GM19438 (cell line): ENCODE data around the gene MKNK1.

ENCODE experiments used
- ATAC-seq: cut with Tn5 transposase; IDR thresholded peaks from one replicate; pipeline ENCODE4 v1.9.1; 2021; ENCODE audit warnings: low read depth; ENCODE audit not compliant: unreplicated experiment

MKNK1 gene

DNA sequence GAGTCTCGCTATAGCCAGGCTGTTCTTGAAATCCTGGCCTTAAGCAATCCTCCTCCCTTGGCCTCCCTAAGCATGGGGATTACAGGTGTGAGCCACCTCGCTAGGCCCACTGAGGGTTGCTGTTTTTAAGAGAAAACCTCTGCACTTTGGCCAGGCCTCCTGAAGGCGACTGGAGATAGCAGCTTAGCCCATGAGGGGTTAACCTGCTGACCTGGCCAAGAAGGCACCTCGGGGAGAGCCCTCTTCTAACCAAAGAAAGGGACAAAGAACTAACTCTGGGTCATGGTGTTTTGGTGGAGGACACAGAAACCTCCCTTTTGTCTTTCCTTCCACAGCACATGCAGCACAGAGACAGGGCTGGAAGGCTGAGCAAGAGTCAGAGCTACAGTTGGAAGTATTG, 35.0 kb downstream of the MKNK1 start:
- ATAC-seq: no peak

DNA sequence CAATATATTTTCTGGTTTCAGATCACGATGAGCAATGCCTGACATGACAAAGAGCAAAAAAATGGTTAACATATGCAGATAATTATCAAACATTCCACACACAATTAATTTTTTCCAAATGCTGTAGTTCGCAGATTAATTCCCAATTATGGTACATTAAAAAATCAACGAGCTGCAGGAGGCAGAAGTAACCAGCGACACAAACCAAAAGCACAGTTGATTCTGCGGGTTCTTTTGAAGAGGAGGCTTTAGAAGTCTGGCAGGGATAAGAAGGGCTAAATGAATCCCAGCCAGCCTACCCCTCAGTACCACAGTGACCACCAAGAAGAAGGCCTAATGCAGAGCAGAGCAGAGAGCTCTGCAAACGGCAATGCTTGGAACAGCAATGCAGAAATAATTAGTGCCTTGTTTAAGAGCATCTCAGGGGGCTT, 35.6 kb downstream of the MKNK1 start:
- no peak for ATAC-seq

DNA sequence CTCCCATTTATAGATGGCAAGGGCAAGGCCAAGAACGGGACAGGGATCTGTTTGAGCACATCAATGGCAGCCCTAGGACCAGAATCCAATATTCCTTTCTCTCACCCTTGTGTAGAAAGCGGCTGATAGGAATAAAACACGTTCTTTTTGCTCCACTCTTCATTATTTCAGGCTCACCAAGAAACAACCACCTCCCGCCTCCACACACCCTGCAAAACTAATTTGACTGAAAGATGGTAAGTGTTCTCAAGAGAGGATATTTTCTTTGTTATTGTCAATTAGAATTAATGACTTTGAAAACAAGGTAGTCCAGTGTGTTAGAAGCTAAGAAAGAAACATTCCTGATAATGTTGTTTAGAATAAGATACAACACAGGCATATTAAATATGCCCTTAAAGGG, 40.7 kb downstream of the MKNK1 start:
- no peak for ATAC-seq

DNA sequence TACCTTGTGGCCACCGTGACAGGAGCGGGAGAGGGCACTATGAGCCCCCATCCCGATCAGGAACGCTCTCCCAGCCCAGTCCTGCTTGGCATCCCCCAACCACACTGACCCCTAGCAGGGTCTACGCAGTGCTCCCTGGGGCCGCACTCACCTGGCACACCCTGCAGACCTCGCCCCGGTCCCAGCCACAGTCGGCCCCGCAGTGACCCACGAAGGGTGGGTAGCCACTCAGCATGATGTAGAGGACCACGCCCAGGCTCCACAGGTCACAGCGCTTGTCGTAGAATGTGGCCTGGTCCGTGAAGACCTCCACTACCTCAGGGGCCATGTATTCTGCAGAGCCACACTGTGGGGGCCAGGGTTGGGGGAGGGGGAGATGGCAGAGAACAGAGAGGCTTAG, 41.6 kb downstream of the MKNK1 start:
- no peak for ATAC-seq

DNA sequence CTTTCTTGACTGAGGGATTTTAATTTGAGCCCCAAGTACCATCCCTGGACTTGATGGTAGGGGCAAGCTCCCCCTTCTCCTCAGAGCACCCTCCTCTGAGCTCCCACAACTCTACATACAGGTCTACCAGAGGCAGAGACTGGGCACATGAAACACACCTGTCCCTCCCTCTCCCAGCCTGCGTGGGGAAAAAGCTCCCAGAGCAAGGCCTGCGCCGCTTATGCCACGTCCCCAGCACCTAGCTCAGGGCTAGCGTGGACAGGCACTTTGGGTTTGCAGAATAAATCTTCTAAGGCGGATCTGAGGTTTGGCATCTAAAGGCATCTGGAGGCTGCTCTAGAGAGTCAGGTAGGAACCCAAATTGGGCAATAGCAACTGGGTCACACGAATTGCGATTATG, 45.1 kb downstream of the MKNK1 start:
- no peak for ATAC-seq

DNA sequence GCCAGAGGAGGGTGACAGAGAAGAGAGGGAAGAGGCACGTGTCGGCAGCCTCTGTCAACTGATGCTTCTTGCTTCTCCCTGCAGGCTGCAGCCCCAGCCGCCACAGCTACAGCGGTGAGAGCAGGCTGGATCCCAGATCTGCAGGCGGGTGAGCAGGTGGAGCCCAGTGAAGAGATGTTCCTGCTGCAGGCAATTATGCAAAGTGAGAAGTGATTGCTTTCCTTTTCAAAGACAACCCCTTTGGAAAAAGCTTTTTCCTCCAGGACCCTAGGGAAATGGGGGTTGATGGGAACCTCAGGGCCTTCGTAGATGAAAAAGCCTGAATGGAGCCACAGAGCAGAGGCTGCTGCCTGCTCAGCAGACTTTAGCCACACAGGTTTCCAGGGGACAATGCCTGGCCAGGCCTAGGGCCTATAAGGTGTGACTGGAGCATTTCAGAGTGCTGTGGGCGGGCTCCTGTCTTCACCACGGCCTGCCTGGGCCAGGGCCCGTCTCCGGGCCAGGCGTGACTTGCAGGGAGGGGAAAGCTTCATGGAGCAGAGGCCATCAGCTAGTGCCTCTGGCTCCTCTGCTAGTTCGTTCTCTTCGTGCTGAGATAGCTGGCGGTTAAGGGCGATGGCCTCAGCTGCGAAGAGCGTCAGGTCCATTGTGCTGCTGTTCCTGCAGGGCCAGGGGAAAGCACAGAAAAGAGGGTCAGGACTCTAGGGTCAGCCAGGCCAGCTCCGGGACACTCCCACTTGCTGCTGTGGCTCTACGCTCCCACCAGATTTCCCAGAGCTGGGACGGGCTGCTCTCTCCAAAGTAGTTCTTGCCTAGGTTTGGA, 45.7 kb downstream of the MKNK1 start:
- ATAC-seq: no peak

DNA sequence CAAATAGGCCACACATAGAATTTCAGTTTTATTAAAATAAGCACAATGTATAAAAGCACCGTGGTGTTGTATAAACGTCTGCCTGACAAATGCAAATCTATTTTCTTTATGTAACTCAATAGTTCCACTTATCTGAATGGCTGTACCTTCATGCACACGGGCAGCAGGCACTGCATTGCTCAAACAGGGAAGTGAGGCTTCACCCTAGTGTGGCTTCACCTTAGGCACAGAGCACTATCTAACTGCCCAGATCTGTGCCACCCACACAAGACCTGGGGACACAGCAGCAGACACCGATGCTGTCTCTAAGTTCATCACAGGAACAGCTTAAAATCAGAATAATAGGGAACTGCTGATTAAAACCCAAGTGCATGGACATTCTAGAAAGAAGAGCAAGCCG, 46.7 kb downstream of the MKNK1 start:
- ATAC-seq: no peak

DNA sequence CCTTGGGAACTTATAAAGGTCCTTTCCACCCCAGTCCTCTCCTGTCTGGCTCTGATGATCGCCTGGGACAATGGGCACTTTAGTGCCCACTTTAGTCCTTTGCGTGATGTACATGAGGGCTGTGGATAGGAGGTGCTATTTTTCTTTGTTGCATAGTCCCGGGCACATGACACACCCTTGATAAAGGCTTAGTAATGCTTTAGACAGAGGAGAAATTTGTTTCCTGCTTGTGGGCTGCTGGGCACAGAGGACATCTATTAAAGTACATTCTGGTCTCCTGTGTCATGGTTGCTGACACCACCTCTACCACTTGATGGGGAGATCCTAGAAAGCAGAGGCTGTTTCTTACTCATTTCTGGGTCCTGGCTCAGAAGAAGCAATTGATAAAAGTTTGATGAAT, 47.2 kb downstream of the MKNK1 start:
- no peak for ATAC-seq

DNA sequence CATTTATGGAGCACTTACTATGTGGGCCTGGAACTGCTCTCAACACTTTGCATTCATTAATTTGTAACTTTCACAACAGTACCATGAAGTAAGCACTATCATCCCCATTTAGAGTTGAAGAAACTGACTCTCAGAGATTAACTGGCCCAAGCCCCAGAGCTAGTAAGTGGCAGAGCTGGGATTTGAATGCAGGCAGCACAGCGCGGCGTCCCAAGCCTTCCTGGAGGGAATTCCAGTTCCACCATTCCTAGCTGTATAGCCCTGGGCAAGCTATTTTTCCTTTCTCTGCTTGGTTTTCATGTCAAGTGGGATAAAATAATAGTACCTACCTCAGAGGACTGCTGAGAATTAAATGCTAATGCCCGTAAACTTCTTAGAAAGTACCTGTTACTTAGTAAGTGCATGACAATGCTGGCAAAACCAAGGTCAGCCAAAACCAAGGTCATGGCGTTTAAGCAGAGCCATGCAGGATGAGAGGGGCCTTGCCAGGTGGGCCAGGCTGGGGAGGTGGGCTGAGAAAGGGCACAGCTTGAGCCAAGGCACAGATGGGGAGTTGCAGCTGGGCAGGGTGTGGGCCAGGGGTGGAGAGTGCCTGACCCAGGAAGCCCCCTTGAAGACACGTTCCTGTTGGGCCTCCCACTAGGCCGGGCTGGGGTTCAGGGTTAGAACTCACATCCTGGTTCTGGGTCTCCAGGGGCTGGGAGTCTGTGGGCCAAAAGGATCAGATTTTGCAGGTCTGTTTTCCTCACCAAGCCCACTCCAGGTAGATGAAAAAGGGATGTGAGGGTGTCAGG, 48.0 kb downstream of the MKNK1 start:
- ATAC-seq: no peak

DNA sequence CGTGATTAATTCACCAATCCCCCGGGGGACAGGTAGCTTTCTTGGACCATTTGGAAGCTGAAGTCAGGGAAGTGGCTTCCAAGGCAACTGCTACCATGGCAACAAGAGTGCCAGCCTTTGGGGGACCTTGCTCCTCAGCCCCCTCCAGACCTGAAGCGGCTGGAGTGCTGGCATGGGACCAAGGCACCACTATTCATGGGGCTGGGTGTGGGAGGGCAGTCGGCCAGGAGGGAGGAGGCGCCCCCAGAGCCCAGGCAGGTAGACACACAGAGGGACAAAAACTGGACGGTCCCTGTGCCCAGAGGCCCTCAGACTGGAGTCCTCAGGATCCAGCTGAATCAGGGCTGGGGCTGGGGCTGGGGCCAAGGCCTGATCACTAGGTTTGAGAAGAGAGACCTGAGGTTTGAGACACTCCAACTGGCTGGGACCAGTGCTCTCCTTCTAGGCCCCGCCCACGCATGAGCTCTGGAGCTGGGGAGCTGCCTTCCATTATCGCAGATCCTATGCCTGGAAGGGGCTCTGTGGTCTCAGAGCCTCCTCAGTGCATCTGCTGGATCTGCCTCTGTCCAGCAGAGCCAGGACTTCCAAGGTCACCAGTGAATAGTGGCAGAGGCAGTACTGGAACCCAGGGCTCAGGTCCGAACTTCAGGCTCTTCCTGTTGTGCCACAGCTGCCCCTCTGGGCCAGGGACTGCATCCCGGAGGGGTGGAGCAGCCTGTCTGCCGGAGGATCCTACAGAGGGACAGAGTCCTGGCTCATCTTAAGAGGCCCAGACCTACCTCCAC, 49.3 kb downstream of the MKNK1 start:
- no peak for ATAC-seq

DNA sequence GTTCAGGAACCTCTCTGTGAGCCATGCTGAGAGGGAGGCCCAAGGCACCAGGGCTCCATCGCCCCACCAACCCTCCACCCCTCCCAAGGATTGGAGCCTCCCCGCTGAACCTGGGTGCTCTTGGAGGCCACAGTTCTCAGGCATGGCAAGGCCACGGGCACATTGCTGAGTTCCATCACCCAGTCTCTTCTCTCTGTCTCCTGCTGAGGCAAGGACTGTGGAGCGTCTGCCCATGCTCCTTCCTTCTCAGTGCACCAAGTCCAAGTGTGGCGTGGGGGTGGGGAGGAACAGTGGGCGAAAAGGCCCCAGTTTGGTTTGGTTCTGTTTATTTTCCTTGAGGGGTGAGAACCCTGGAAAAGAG, 49.9 kb downstream of the MKNK1 start:
- ATAC-seq: no peak

DNA sequence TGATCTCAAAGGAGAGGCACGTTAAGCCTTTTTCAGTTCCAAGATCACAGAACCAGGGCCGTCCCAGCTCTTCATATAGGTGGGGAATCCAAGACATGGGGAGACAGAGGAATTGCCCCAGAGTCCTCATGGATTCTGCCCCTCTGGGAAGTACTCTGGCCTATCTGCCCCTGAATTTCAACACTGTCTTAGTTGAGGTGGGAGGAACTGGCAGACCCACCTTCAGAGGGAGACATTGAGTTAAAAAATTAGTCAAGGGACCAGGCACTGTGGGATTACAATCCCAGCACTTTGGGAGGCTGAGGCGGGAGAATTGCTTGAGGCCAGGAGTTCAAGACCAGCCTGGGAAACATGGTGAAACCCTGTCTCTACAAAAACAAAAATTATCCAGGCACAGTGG, 50.6 kb downstream of the MKNK1 start:
- ATAC-seq: no peak

DNA sequence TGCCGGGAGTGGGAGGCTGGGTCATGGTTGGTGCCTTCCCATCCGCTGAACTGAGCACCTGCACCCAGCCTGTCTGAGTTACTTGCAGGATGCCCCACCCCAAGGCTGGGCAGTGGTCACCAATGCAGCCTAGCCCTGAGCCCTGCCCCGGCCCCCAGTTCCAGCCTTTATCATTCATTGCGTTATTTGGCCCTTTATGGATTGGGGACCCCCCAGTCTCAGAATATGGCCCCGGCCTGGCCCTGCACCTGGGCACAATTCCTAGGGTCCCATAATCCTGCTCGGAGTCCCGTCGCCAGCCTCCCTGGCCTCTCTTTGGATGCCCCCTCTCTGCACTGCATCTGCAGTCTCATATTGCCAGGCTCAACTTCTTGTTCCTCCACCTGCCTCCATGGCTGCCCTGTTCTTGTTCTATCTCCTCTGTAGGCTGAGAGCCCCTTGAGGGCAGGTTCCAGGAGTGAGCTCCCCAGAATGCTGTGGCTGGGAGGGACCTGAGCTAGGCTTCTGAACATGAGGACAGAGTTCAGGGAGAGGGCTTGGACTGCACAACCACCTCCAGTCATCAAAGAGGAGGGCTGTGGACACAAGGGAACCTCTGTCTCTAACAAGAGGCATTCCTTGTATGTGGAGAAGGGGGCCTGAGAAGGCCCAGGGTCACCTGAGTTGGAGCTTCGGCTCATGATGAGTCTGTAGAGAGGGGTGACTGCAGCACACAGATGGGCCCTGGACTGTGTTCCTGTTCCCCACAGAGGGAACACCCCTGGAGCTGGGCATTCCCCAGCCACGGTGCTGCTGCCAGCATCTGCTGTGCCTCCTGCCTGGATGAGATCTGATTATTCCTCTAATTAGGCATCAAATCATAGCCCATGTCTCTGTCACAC, 51.5 kb downstream of the MKNK1 start:
- ATAC-seq: no peak

DNA sequence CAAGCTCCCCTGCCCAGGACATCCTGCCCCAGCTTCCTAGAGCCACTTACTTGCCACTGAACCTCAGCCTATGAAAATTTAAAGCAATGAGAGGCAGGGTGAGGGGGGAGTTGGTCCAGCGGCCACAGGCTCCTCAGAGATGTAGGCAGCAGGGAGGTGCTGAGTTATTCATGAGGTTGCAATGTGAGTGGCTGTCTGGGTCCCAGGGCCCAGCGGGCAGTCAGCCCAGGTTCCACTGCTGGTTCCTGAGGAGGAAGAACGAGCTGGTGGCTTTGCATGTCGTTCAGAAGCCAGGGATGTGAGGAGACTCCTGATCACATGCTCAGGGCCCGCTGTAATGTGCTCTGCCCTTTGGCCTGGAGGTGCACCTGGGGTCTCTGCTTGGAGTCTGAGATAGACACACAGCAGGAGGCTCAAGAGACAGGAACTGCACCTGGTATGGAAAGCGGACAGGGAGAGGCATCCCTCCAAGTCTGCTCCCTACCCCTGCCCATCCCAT, 52.4 kb downstream of the MKNK1 start, which contains the start of gene KNCN:
KNCN (minus strand) TSS at position 51 of the 499 bp plus-strand sequence. CDS start 432 bp downstream, outside the sequence.
- ATAC-seq: no peak

DNA sequence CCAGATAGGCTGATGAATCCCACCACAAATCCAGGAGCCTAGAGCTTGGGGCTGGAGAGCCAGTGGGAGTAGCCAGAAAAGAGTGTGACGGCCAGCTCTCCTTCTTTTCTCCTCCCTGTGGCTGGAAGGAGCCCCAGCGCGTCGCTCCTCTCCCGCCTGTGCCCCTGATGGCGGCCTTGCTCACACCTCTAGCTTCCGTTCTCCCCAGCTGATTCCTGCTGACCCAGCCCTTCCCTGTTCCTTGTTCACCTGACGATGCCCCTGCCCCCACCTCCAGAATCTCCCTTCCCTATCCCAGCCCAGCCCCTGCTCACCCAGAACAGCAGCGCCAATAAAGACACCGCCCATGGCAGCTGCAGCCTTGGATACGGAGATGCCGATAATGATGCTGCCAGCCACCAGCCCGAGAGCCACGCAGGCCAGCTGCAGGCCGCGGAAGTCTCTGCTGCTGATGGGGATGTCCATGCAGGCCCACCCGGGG, 53.3 kb downstream of the MKNK1 start:
- ATAC-seq: no peak

DNA sequence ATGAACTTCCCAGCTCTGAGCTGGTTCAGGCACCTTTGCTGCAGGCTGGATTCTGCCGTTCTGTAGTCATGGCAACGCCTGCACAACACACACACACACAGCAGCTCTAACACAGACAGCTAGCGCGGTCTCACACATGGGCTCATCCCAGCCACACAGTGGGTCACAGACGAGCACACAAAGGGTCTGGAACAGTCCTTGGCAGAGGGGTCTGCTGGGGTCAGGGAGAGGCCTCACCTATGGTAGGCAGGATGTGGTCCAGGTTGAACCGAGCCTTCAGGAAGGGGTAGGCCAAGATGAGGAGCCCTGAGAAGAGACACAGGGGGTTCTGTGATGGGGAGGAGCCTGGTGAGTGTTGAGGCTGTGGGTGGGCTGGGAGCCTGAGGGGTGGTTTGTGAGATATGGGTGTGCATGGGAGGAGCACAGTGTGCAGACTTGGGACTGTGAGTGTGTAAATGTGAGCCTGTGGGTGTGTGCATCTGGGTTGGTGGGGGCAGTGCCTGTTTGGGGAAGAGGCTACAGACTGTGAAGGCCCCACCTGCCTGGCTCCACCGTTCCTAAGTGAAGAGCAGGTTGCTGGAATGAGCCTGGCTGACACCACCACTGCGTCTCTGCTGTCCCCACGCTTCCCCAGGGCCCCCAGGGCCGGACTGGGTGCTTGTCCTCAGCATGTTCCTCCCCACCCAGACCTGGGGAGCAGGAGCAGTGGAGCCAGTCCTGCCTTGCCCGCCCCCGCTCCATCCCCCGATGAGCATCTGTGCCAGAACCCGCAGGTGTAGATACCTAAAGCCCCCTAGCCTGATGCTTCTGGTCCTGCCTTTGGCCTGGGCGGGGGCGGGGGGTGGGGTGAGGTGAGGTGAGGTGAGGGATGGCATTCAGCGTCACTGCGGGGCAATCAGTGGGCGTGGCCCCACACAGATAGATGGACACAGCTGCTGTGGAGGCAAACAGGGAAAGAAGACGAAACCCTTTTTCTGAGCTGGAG, 54.1 kb downstream of the MKNK1 start:
- ATAC-seq: no peak

DNA sequence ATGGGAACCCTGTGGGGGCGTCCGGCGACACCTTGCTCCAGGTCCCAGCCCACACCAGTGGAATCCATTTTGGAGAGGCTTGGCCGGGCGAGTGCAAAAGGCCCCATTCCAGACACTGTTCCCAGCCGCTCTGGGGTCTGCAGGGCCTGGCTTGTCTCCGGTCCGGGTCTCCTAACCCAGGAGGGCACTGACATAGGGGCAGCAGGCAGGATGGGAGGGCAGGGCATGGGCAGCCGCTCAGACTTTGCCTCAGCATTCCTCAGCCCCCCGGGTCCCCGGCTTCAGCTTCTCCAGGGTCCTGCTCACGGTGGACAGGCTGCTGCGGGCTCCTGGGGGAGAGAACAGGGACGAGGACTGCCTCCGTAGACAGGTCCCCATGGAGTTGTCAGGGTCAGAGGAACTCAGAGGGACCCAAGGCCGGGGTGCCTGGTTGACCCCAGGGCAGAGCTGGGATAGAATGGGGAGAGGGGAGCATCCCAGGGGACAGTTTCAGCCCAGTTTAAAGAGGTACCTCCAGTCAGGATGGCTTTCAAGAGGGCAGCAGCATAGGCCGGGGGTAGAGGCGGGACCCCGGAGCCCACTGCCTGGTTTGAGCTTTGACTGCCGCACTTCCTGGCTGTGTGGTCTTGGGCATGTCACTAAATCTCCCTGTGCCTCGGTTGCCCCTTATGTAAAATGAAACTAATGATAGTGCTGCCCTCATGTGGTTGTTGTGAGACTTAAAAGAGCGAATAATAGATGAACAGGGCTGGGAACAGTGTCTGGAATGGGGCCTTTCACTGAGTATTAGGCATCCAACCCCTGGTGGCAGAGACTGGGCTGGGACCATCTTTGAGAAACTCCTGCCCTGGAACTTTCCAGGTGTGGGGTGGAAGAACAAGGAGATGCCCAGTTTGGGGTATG, 56.3 kb downstream of the MKNK1 start:
- ATAC-seq: no peak

DNA sequence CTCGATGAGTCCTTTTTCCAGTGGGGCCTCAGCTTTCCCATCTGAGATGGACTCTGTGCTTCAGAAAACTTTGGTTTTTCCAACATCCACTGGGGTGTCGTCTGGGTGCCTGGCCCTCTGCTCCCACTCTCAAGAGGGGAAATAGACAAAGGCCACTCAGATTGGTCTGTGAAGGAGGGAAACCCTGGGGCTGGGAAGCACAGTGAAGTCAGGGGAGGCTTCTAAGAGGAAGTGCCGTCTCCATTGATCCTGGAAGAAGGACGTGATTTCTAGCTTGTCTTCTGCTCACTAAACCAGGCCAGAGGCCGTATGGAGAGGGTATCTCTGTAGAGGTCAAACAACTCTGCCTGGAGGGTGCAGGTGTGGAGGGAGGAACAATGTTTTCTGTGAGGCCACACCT, 57.9 kb downstream of the MKNK1 start:
- ATAC-seq: no peak
